ENCODE results near the gene PIP4K2A. TPM values are rescaled to one million over a fixed set of nuclear protein-coding genes. Genes with fewer than 3 reads are reported as not detected.

Gene PIP4K2A
- total and polyA plus RNA-seq, 10 donors: 30.1 to 168 (median 101) TPM

GRCh38 chr10:22716943-22717342 lies 2.6 kb upstream of the PIP4K2A start:
- H3K4me3 ChIP-seq: no peak overlapping the region
- no peak for TF ChIP-seq POLR2AphosphoS5 (IDR thresholded peaks at IDR 0.05)
- TF ChIP-seq POLR2A (IDR thresholded peaks at IDR 0.05): no peak
- TF ChIP-seq, protein P1, sequence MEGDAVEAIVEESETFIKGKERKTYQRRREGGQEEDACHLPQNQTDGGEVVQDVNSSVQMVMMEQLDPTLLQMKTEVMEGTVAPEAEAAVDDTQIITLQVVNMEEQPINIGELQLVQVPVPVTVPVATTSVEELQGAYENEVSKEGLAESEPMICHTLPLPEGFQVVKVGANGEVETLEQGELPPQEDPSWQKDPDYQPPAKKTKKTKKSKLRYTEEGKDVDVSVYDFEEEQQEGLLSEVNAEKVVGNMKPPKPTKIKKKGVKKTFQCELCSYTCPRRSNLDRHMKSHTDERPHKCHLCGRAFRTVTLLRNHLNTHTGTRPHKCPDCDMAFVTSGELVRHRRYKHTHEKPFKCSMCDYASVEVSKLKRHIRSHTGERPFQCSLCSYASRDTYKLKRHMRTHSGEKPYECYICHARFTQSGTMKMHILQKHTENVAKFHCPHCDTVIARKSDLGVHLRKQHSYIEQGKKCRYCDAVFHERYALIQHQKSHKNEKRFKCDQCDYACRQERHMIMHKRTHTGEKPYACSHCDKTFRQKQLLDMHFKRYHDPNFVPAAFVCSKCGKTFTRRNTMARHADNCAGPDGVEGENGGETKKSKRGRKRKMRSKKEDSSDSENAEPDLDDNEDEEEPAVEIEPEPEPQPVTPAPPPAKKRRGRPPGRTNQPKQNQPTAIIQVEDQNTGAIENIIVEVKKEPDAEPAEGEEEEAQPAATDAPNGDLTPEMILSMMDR (IDR thresholded peaks at IDR 0.05 in 8 of 11, conservative IDR thresholded peaks at IDR 0.05 in 3 of 11): no peak
- no peak for DNase-seq
- peaks cover 8 to 29% (median 15%) of the 10 kb centered on the region in 6 donors for H3K4me1 ChIP-seq
- no peaks in the 10 kb centered on the region for H3K27me3 ChIP-seq (replicated peaks in 1 of 7)
- no peak overlapping the region for H3K27ac ChIP-seq
- 82 to 95% (median 88%) methylated on average over 4 of the region's 4 CpGs for WGBS, 5 donors
- intact Hi-C loops (cut with DNase I; ENCODE audit: low total_unique reads): no loop called here
- no peaks in the 10 kb centered on the region for H3K36me3 ChIP-seq
- no peaks in the 10 kb centered on the region for H3K9me3 ChIP-seq

DNA sequence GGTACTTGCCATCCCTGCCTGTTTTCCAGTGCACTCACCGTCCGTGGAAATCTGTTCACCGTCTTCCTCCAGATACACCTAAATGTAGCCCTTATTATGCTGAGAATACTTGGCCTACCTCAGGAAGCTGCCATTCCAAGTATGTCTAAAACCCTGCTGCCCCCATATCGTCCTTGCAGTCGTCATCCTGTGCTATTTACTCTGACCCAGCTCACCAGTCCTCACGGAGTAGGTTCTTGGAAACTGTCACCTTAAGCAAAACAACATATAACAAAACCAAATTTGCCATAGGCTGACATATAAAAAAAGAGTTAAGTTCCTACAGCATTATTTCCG lies 880 bp upstream of the PIP4K2A start:
- intact Hi-C loops (cut with DNase I; ENCODE audit: low total_unique reads): no loop called here
- Histone ChIP-seq H3K4me1 (peaks cover 14 to 41% (median 32%) of the 10 kb centered on the region in 6 donors), H3K4me3 (peak overlapping the region in 4 of 8 donors; percentile 49 to 95 (median 74)), H3K27ac (peak overlapping the region in 5 of 8 donors; percentile 88 to 97 (median 96)), H3K27me3 (replicated peaks in 1 of 7) (no peaks in the 10 kb centered on the region), H3K9me3 (no peaks in the 10 kb centered on the region), H3K36me3 (no peaks in the 10 kb centered on the region)
- DNase-seq: no peak
- TF ChIP-seq, protein P1 (IDR thresholded peaks at IDR 0.05 in 8 of 11, conservative IDR thresholded peaks at IDR 0.05 in 3 of 11): no peak
- TF ChIP-seq POLR2A (IDR thresholded peaks at IDR 0.05): no peak
- WGBS, 5 donors: 79 to 90% (median 83%) methylated on average over 7 of the region's 7 CpGs

- intact Hi-C loops (cut with DNase I; ENCODE audit: low total_unique reads): no loop called here
- no peaks in the 10 kb centered on the region for H3K27me3 ChIP-seq (replicated peaks in 1 of 7)
- TF ChIP-seq, protein P1 (IDR thresholded peaks at IDR 0.05 in 8 of 11, conservative IDR thresholded peaks at IDR 0.05 in 3 of 11): no peak
- TF ChIP-seq POLR2AphosphoS5 (IDR thresholded peaks at IDR 0.05): peak in 1 of 3 donors; percentile 29
- peaks cover 21 to 54% (median 44%) of the 10 kb centered on the region in 6 donors for H3K4me1 ChIP-seq
- DNase-seq: peak; percentile 92
- H3K27ac ChIP-seq: peak overlapping the region; percentile 89 to 97 (median 95)
- 0 to 1% (median 1%) methylated on average over 27 to 67 of the region's 67 CpGs for WGBS, 5 donors
- H3K9me3 ChIP-seq: no peaks in the 10 kb centered on the region
- peak overlapping the region; percentile 46 to 97 (median 90) for H3K4me3 ChIP-seq
- no peaks in the 10 kb centered on the region for H3K36me3 ChIP-seq
Observed at GRCh38 chr10:22713853-22714478, 412 bp downstream of the PIP4K2A start.

- Histone ChIP-seq H3K9me3 (no peaks in the 10 kb centered on the region), H3K36me3 (no peaks in the 10 kb centered on the region), H3K4me3 (peak overlapping the region; percentile 46 to 97 (median 90)), H3K4me1 (peaks cover 21 to 62% (median 52%) of the 10 kb centered on the region in 6 donors), H3K27me3 (replicated peaks in 1 of 7) (no peaks in the 10 kb centered on the region), H3K27ac (peak overlapping the region; percentile 89 to 97 (median 95))
- whole genome bisulfite sequencing, 5 donors: 0 to 2% (median 0%) methylated on average over 13 to 73 of the region's 73 CpGs
- peak; percentile 92 for DNase-seq
- peak; percentile 54 to 80 (median 69) for TF ChIP-seq POLR2AphosphoS5 (IDR thresholded peaks at IDR 0.05)
- TF ChIP-seq, protein P1 (IDR thresholded peaks at IDR 0.05 in 8 of 11, conservative IDR thresholded peaks at IDR 0.05 in 3 of 11): no peak
- intact Hi-C loops (cut with DNase I; ENCODE audit: low total_unique reads): no loop called here
Observed at GRCh38 chr10:22712956-22713852, 1.2 kb downstream of the PIP4K2A start.

Measured in spleen (tissue), 11 donors.